ENCODE data around the gene PLEKHJ1. TPM values are rescaled to one million over a fixed set of nuclear protein-coding genes. Genes with fewer than 3 reads are reported as not detected.

PLEKHJ1 gene
- total RNA-seq, 1 experiment from 2014 or later, result 78.6 TPM

DNA sequence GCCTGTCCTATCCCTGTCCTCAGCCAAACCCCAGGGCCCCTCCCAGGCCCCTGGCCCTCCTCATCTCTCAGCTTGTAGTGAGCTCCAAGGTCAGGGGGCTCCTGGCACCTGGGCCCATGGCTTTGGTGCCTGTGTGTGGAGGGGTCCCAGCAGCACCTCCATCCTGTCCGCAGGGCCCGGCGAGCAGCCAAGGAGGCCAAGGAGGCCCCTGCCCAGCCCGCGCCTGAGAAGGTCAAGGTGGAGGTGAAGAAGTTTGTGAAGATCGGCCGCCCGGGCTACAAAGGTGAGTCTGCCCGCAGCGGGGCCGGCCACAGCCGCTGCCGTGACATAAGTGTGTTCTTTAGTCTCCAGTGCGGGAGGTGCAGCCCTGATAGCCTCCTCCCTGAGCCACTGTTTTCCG, 9.1 kb upstream of the PLEKHJ1 start:
- no peaks in the 10 kb centered on the region for H3K36me3 ChIP-seq (ENCODE audit: control insufficient read depth, insufficient read depth, low read length)
- BruUV-seq (replicated peaks), result no TSS peak

DNA sequence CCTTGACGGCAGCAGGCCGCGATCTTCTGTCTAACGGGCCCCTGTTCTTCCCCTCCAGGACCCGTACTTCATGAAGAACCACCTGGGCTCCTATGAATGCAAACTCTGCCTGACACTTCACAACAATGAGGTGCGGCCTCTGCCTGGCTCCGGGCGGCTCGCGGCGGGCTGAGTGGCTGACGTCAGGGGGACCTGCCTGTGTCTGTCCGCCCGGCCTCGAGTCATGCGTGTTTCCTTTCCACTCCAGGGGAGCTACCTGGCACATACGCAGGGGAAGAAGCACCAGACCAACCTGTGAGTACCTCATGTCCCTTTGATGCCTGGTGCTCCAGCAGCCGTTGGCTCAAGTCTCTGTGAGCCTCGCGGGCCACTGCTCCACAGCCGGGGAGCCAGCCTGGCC, 8.4 kb upstream of the PLEKHJ1 start:
- BruUV-seq (replicated peaks), result no TSS peak
- Histone ChIP-seq H3K27ac (ENCODE audit: low read length) (no peak overlapping the region), H3K9me3 (ENCODE audit: control insufficient read depth, insufficient read depth, low read depth, low read length) (no peaks in the 10 kb centered on the region), H3K36me3 (ENCODE audit: control insufficient read depth, insufficient read depth, low read length) (no peaks in the 10 kb centered on the region), H3K4me3 (ENCODE audit: low read depth in 2 of 2, low read length in 2 of 2) (no peak overlapping the region), H3K4me1 (ENCODE audit: control insufficient read depth, insufficient read depth, low read length) (peaks cover 26% of the 10 kb centered on the region), H3K27me3 (ENCODE audit: control insufficient read depth, insufficient read depth, low read length) (no peaks in the 10 kb centered on the region)
- DNase-seq (ENCODE audit: low read depth, low spot score) (no peak), ATAC-seq (no peak)
- CTCF ChIA-PET, result no interaction called here
- TF ChIP-seq TCF7L2 (IDR thresholded peaks at IDR 0.05; ENCODE audit: low read depth, low read length), result no peak
- TF ChIP-seq, protein P1, sequence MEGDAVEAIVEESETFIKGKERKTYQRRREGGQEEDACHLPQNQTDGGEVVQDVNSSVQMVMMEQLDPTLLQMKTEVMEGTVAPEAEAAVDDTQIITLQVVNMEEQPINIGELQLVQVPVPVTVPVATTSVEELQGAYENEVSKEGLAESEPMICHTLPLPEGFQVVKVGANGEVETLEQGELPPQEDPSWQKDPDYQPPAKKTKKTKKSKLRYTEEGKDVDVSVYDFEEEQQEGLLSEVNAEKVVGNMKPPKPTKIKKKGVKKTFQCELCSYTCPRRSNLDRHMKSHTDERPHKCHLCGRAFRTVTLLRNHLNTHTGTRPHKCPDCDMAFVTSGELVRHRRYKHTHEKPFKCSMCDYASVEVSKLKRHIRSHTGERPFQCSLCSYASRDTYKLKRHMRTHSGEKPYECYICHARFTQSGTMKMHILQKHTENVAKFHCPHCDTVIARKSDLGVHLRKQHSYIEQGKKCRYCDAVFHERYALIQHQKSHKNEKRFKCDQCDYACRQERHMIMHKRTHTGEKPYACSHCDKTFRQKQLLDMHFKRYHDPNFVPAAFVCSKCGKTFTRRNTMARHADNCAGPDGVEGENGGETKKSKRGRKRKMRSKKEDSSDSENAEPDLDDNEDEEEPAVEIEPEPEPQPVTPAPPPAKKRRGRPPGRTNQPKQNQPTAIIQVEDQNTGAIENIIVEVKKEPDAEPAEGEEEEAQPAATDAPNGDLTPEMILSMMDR (IDR thresholded peaks at IDR 0.05), result no peak
- TF ChIP-seq POLR2AphosphoS5 (IDR thresholded peaks at IDR 0.05; ENCODE audit: low read depth, low read length), result no peak
- TF ChIP-seq SIN3A (IDR thresholded peaks at IDR 0.05; ENCODE audit: borderline replicate concordance, insufficient read depth, low read depth, low read length), result no peak
- TF ChIP-seq, protein P2, sequence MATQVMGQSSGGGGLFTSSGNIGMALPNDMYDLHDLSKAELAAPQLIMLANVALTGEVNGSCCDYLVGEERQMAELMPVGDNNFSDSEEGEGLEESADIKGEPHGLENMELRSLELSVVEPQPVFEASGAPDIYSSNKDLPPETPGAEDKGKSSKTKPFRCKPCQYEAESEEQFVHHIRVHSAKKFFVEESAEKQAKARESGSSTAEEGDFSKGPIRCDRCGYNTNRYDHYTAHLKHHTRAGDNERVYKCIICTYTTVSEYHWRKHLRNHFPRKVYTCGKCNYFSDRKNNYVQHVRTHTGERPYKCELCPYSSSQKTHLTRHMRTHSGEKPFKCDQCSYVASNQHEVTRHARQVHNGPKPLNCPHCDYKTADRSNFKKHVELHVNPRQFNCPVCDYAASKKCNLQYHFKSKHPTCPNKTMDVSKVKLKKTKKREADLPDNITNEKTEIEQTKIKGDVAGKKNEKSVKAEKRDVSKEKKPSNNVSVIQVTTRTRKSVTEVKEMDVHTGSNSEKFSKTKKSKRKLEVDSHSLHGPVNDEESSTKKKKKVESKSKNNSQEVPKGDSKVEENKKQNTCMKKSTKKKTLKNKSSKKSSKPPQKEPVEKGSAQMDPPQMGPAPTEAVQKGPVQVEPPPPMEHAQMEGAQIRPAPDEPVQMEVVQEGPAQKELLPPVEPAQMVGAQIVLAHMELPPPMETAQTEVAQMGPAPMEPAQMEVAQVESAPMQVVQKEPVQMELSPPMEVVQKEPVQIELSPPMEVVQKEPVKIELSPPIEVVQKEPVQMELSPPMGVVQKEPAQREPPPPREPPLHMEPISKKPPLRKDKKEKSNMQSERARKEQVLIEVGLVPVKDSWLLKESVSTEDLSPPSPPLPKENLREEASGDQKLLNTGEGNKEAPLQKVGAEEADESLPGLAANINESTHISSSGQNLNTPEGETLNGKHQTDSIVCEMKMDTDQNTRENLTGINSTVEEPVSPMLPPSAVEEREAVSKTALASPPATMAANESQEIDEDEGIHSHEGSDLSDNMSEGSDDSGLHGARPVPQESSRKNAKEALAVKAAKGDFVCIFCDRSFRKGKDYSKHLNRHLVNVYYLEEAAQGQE (IDR thresholded peaks at IDR 0.05; ENCODE audit: insufficient read depth in 1 of 2, low read depth in 2 of 2, low read length in 1 of 2), result no peak
- in situ Hi-C loops (cut with HindIII; ENCODE audit: low pct_unique_long_range_greater_than_20kb, low sequenced_read_pairs) (no loop called here), intact Hi-C loops (cut with micrococcal nuclease; ENCODE audit: unreplicated experiment) (no loop called here)
- POLR2A ChIA-PET, result no interaction called here

More for the DNA sequence above, 9.1 kb upstream of the PLEKHJ1 start:
- in situ Hi-C loops (cut with HindIII; ENCODE audit: low pct_unique_long_range_greater_than_20kb, low sequenced_read_pairs) (no loop called here), intact Hi-C loops (cut with micrococcal nuclease; ENCODE audit: unreplicated experiment) (no loop called here)
- no peaks in the 10 kb centered on the region for H3K9me3 ChIP-seq (ENCODE audit: control insufficient read depth, insufficient read depth, low read depth, low read length)
- no peaks in the 10 kb centered on the region for H3K27me3 ChIP-seq (ENCODE audit: control insufficient read depth, insufficient read depth, low read length)
- no peak for DNase-seq (ENCODE audit: low read depth, low spot score)
- no peak for ATAC-seq
- no peak overlapping the region for H3K4me3 ChIP-seq (ENCODE audit: low read depth in 2 of 2, low read length in 2 of 2)
- H3K27ac ChIP-seq (ENCODE audit: low read length), result no peak overlapping the region
- TF ChIP-seq TCF7L2 (IDR thresholded peaks at IDR 0.05; ENCODE audit: low read depth, low read length), result no peak
- TF ChIP-seq, protein P1 (IDR thresholded peaks at IDR 0.05), result no peak
- no peak for TF ChIP-seq SIN3A (IDR thresholded peaks at IDR 0.05; ENCODE audit: borderline replicate concordance, insufficient read depth, low read depth, low read length)
- TF ChIP-seq, protein P2 (IDR thresholded peaks at IDR 0.05; ENCODE audit: insufficient read depth in 1 of 2, low read depth in 2 of 2, low read length in 1 of 2), result no peak
- TF ChIP-seq POLR2AphosphoS5 (IDR thresholded peaks at IDR 0.05; ENCODE audit: low read depth, low read length), result no peak
- peaks cover 26% of the 10 kb centered on the region for H3K4me1 ChIP-seq (ENCODE audit: control insufficient read depth, insufficient read depth, low read length)
- ChIA-PET POLR2A (no interaction called here), CTCF (no interaction called here)
